NCI-H2196 treated with DMSO at 0.1 percent for 48 hours (cell line): ENCODE data around the gene GPN2.

Experiments used
- DNase-seq: peaks from one replicate; lab custom pipeline; 2025; ENCODE audit not compliant: unreplicated experiment; lab: John Stamatoyannopoulos, UW

GPN2 gene

DNA sequence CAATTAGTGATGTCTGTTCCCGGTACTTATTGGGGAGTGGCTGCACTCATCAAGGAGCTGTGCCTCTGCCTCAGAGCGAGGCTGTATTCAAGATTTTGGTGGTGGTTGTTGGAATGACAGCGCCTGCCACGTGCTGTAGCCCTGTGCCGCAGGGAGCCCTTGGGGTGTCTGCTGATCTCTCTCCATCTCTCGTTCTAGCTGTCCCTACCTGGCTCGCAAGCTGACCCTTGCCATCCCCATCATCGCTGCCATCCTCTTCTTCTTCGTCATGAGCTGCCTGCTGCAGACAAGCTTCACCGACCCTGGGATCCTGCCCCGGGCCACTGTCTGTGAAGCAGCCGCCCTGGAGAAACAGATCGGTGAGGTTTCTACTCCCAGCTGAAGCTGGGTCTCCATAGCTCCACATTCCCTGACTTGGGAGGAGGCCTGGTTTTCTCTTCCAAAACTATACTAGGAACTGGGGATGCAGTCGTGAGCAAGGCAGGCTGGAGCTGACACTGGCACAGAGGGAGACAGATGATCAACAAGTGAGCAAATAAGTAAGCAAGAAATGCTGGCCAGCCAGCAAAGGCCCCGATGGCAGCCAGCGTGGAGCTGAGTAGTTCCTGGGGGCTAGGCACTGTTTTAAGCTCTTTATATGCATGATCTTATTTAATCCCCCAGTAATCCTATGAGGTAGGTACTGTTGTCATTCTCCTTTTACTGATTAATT lies 57.7 kb downstream of the GPN2 start:
- DNase-seq = no peak

- no peak for DNase-seq
Measured at GRCh38 chr1:26831546-26832248, 58.4 kb downstream of the GPN2 start.

DNA sequence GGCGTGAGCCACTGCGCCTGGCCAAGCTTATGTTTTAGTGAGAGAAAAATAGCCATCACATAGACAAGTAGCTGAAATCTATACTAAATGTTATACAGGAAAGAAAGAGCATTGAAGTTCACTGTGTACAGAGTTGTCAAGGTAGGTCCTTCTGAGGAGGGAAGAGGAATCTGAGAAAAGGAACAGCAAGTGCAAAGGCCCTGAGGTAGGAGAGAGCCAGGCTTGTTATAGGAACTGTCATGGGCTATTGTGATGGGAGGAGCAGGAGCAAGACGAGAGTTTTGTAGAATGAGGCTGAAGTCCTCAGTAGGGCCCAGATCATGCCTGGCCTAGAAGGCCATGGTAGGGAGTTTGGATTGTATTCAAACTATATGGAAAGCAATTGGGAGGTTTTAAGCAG lies 59.0 kb downstream of the GPN2 start:
- no peak for DNase-seq

- DNase-seq = no peak
Measured at GRCh38 chr1:26829184-26829911, 60.7 kb downstream of the GPN2 start.

- DNase-seq = no peak
Measured at GRCh38 chr1:26828411-26828991, 61.6 kb downstream of the GPN2 start.

- no peak for DNase-seq
Measured at GRCh38 chr1:26827663-26828062, 62.4 kb downstream of the GPN2 start.

DNA sequence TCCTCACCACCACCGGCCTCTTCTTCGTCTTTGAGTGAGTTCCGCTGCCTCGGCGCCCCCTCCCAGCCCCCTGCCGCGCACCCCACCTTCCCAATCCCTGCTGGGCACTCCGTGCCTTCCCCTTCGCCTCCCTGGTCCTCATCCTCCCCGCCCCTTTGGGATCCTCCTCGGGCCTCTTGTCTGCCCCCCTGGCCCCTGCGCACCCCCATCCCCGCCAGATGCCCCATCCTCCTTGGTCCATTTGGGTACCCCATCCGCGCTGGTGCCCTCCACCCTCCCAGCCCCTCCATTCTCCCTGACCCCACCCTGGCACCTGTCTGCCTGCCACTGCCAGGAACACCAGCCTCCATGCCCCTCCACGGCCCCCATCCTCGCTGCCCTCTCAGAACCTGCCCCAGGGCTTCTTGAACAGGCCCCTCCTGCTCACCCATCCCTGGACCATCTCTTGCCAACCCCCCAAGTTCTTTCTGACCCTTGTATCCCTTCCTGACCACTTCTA lies 62.9 kb downstream of the GPN2 start:
- DNase-seq = no peak

GRCh38 chr1:26826261-26827105 lies 63.6 kb downstream of the GPN2 start, which contains the start of gene ZDHHC18:
Gene ZDHHC18, plus strand, starts transcription at chr1:26826688. Its CDS starts 117 bp downstream, at chr1:26826805.
- DNase-seq = peak; percentile 31
